Jurkat, Clone E6-1 (cell line): ENCODE results near the gene NPAS2.

Source experiments
- DNase-seq: peaks from one replicate; pipeline ENCODE4 v3.0.0-alpha.2; 2011; ENCODE audit warnings: low read depth, low spot score
- H3K4me3 ChIP-seq: 2 replicates; pipeline ENCODE4 v1.5.1; 2011; ENCODE audit warnings: mild to moderate bottlenecking, low read length, control low read depth, moderate library complexity

The NPAS2 gene

DNA sequence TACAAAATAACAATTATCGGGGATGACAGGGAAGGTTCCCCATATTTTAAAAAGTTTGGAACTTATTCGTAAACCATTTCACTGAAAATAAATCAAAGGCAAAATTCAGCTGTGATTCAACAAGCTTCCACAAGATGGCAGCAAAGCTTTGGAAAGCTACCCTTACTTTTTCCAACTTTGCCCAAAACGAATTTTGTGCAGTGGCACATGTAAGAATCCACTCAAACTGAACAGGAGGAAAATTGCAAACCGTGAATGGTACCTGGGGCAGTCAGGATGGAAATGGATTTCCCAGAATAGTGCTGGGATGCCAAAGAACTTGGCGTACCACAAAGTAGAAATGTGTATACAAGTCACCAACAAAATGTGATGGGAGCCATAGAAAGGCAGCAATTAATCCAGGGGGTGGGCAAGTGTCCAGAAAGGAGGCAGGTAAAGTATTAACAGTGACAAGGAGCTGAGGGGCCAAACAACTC, 192.8 kb downstream of the NPAS2 start:
- DNase-seq: peak; percentile 38
- H3K4me3 ChIP-seq: no peak overlapping the region

DNA sequence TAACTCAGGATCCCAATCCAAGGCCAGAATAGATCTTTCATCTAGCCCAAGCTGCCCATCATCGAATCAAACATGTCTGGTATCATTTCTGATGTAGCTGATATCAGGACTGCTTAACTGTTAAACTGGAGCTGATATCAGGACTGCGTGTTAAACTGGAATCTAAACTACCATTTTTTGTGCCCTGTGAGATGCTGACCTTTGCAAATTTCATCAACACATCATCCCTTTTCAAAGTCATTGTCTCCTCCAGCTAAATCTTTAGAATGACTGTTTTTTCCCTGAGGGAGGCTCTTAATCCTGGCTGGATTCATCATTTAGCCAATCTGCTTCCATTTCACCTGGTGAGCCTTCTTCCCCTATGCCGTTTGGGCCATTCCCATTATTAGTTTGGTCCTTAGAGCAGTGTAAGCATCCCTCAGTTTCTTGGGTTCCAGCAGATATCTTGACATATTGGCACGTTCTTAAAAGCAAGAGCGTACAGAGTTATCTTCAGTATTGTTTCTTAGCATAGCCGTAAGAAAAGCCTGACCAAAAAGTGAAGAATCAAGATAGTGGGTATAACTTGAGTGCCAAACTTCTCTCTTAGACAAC, 194.4 kb downstream of the NPAS2 start:
- H3K4me3 ChIP-seq: no peak overlapping the region
- no peak for DNase-seq

DNA sequence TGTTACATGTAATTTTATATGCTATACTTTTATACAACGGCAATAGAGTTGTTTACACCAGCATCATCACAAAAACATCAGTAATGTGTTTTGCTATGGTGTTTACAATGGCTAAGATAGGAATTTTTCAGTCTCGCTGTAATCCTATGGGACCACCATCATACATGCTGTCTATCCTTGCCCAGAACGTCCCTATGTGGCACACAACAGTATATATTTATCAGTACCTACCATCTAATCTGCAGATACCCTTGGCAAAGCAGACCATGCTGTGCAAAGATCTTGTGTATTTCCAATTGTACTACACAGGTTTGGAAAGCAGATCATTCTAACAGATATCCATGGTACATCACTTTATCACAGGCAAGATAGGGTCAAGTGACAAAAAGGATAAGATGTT, 197.4 kb downstream of the NPAS2 start:
- H3K4me3 ChIP-seq: no peak overlapping the region
- DNase-seq: no peak

DNA sequence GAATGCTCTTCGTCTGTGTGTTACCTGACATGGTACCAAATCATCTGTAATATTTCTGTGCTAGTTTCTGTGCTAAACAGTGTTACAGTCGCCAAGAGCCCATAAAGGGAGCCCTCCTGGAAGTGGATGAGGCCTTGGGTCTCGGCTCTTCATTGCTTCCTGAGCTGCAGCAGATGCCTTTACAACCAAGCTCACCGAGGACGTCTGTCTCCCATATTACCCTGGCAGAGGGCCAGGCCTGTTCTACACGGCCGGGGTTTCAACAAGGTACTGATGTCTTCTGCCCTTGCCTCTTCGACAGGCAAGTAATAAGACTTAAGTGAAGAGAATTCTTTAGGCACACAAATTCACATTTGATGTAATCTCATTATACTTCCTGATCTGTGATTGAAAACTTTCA, 199.0 kb downstream of the NPAS2 start:
- no peak overlapping the region for H3K4me3 ChIP-seq
- no peak for DNase-seq

DNA sequence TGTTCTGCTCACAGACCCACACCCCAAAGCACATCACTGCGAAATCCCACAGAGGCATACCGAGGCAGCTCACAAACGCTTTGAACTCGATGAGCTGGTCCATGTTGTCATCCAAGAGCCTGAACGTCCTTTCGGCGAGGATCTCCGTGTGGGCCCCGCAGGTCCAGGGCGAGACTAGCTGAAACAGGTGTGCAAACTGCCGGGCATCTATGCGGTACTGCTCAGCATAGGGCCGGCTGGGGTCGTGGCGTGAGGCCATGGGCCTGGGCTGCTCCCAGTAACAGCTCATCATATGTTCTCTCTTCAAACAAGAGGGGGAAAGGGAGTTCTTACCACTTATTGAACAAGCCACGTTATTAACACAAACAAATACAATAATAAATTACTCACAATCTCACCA, 202.3 kb downstream of the NPAS2 start:
- no peak for DNase-seq
- no peak overlapping the region for H3K4me3 ChIP-seq

DNA sequence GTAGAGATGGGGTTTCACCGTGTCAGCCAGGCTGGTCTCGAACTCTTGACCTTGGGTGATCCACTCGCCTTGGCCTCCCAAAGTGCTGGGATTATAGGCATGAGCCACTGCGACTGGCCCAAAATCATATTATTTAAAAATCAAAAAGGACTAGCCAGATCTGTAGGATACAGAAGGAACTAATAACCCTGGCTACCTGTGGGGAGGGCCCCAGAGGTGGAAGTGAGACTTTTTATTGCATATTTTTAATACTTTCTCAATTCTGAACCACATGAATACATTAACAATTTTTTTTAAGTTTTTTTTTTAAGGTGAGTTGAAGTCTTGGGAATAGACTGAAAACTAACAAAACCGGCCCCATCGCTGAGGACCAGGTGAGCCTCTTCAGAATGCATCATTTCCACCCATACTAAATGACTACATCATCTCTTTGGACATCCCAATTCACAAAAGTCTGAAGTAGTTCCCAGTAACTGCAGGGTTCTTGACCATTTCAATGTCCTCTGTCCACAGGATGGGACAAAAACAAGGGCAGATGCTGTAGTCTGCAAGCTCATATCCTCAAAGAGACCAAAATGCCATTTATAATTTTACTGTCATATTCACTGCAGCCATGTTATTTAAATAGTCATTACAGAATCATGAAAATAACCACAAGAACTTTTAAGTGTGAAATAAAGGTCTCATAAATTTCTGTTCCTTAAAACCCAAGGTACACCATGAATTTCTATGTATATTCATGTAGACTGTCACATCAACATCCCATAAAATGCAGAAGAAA, 203.6 kb downstream of the NPAS2 start:
- DNase-seq: no peak
- no peak overlapping the region for H3K4me3 ChIP-seq

DNA sequence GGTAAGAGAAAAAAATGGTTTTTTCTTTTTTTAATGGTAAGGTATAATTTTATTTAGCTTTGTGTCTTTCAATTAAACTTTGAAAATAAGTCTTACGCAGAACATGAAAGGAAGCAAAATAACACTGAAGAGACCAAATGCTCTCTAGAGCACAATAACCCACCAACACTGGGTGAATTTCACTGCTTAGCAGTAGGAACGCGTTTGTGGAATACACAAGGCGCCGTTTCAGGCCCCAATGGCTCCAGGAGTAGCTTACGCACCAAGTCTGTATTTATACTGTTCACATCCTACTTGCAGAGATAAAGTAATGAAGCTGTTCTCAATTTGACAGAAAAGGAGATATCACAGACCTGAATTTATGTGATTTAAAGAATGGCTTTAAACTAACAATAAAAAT, 205.6 kb downstream of the NPAS2 start:
- H3K4me3 ChIP-seq: no peak overlapping the region
- no peak for DNase-seq

DNA sequence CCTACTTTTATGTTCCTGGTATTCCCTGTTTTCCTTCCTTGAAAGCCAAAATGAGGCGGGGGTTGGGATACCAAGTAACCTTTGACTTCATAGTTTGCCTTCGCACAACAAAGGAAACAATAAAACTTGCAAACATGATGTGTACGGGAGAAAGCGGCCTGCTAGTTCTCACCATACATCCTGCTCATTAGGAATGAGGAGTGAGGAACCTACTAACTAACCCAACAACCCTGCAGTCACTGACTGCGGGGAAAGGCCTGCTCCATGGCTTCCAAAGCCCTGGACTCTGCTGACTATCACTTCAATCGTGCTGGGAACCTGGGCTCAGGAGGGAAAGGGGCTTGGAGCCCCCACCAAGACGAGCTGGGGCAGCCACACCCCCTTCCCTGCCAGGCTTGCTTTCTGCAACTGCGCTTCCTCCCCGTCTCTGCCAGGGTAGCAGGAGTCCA, 206.3 kb downstream of the NPAS2 start:
- DNase-seq: no peak
- H3K4me3 ChIP-seq: no peak overlapping the region

DNA sequence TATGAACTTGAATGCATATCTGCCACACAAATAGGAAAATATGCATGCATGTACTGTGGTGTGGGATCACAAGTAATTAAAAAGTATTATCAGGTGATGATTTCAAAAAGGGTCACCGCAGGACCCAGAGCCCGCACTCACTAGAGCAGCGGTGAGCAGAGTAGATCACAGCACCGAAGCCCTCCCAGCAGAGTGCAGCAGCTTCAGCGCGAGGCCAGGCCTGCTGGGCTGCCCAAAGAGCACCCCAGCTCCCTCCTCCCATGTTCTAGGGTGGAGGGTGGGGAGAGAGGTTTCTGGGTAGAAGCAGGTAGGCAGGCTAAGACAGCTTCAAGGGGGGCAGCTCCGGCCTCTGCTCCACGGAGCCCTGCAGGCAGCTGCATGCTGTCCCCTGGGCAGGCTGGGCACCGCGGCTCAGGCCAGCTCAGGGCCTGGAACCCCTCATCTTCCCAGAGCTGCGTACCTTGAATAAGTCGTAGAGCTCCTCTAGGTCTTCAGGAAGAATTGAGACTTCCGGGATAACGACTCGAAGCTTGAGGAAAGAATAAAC, 207.1 kb downstream of the NPAS2 start:
- no peak for DNase-seq
- no peak overlapping the region for H3K4me3 ChIP-seq

DNA sequence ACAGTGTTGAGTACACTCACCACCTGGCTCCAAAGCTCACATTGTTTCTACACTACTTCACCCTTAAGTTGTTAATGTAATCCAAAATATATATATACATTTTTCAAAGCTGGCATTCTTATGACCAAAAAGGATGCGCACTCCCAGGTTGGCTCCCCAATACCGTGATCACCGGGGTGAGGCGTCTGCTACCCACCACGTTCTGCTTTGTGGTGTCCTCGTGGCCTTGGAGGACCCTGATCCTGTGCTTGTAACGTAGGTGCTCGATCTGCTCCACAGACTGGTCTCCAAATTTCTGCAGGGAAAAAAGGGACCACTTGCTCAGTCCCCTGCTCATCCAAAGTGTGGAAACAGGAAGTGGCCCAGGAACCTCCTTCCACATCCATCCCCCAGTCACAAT, 207.9 kb downstream of the NPAS2 start:
- no peak for DNase-seq

DNA sequence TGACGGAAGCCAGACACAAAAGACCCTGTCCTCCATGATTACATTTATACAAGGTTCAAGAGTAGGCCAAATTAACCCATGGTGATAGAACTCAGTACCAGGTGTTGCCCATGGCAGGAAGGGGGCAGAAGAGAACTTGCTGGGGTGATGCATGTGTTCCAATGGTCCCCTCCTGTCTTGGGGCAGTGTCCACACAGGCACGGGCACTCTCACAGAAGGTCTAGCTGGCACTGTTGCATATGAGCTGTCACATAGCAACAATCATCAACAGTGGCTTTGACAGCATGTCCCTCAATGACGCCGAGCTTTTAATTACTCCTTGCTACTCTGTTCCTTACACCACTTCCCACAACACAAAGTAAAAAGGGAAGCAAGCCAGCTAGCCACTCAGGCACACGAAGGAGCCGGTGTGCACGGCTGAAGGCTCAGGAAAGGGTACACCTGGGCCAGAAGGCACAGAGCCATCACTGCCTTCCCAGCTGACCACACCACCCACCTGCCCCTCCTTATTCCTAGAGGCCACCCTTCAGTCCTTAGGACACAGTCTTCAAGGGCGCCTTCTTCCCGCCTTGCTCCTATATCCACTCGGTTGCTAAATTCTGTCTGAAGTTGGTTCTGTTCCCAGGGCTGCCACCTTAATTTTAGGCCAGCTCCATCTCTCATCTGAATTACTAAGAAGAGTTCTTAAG, 211.1 kb downstream of the NPAS2 start:
- no peak overlapping the region for H3K4me3 ChIP-seq
- no peak for DNase-seq

More for the DNA sequence above, 207.9 kb downstream of the NPAS2 start:
- no peak overlapping the region for H3K4me3 ChIP-seq

DNA sequence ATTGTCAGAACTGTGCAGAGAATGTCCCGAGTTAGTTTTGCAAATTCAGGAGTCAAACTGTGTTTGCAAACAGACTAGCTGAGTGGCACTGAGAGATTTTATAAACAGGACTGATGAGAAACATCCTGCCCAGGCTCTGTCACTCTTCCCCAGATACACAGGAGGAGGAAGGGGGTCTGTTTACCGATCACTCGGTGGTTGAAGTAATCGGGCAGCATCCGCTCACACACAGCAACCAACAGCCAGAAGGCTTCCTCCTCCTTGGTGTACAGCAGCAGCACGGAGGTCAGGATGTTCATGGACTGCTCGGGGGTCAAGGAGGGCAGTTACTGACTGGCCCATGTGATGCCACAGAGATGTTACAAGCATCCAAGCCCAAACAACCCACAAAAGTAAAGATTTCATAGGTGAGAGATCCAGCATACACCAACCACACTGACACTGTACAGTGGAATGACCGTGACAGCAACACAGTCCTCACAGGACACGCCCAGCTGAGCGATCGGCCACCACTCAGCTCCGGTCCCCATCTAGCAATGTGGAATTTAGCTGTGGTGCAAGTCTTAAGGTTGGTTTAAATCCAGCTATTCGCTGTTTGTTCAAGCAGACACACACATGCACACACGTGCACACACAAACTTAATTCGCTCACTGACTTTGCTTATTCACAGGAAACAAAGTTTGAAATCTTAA, 212.3 kb downstream of the NPAS2 start:
- DNase-seq: no peak
- H3K4me3 ChIP-seq: no peak overlapping the region

DNA sequence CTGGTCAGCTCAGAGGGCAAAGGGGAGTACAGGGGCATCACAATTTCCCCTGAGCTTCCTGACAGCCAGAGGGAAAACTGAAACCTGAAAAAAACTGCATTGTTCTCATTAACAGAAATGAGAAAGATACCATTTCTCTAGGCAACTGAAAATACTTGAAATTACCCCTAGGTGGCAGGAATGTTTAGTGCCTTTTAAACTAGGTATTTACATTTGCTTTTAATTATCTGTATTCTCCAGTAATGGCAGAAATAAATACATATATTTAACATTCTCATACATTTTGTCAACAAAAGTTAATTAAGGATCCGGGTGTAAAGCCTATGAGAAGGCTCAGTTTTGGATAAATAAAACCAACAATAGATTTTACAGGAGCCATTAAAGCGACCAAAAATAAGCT, 216.6 kb downstream of the NPAS2 start:
- no peak overlapping the region for H3K4me3 ChIP-seq
- DNase-seq: peak; percentile 39

DNA sequence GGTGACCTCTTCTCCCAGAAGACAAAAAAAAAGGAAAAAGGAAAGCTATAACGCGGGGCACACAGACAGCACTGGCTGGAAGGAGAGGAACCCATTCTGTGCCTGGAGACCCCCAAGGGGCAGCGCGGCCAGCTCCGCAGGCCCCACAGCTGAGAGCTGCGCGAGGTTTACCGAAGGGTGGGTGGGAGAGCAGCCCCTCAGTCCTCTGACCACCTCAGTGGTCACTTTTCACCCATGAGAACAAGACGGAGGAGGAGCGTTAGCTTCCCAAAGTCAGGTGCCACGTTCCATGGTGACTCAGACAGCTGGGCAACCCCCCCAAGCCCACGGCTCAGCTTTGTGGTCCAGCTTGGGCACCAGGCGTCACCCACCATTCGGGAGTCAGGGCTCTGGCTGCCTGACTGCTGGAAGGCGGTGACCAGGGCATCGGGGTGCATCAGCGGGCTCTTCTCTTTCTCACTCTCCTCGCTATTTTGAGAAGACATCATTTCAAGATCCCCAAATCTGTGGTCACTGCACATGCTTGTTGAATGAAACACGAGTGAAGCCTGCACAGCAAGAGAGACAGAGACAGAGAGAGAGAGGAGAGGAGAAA, 217.3 kb downstream of the NPAS2 start:
- no peak for DNase-seq
- H3K4me3 ChIP-seq: no peak overlapping the region

DNA sequence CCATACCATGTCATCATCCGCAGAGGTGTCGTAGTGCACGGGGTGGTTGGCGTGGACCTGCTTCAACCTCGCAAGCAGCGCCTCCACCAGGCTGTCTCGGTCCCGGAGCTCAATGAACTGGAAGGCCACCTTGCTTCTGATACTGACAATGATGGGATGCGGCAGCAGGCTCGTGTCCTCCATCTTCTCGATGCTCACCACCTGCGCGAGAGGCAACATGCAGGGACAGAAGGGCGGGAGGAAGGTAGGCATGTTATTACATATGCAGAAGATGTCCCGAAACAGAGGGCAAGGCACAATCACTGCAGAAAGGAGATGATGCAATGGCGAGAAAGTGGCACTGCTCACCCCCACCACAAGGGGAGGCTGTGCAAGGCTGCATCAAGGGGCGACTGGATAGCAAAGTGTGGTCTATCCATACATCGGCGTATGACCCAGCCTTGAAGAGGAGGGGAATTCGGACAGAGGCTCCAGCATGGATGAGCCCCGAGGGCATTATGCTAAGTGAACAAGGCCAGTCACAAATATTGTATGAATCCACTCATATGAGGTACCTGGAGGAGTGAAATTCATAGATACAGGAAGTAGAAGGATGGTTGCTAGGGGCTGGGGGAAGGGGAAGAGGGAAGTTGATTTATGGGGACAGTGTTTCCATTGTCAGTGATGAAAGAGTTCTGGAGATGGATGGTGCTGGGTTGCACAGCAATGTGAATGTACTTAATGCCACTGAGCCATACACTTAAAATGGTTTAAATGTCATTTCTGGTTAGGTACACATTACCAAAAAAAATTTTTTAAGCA, 218.7 kb downstream of the NPAS2 start:
- DNase-seq: peak; percentile 27
- H3K4me3 ChIP-seq: no peak overlapping the region

DNA sequence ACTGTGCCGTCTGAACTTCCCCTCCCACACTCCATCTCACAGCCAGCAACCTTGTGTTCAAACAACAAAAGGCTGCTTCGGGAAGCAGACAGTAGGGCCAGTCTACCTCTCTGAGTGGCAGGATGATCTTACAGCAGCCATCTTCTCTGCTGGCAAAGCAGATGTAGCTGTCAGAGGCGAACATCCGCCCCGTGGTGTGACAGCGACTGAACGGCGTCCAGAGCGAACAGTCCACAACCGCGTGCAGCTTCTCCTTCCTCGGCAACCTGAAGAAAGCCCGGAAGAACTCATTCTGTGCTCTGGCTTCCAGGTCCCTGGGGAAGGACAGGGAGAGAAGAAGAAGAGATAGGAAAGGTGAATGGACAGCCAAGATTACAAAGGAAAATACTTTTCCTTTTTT, 220.1 kb downstream of the NPAS2 start:
- no peak overlapping the region for H3K4me3 ChIP-seq

DNA sequence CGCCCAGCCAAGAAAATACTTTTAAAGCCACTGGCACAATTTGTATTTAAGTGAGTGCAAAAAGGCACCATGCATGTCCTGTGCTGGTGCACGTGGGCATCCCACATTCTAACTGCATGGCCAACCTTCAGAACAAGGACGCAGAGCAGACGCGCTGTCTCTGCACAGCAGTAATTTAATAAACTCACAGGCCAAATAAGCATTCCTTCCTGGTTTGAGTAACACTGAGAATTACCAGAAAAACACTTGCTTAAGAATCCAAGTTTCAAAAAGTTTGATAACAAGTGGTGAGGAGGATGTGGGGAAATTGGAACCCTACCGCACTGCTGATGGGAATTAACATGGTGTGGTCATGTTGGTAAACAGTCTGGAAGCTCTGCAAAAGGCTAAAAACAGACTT, 220.8 kb downstream of the NPAS2 start:
- no peak overlapping the region for H3K4me3 ChIP-seq
- no peak for DNase-seq

More for the DNA sequence above, 220.1 kb downstream of the NPAS2 start:
- no peak for DNase-seq

DNA sequence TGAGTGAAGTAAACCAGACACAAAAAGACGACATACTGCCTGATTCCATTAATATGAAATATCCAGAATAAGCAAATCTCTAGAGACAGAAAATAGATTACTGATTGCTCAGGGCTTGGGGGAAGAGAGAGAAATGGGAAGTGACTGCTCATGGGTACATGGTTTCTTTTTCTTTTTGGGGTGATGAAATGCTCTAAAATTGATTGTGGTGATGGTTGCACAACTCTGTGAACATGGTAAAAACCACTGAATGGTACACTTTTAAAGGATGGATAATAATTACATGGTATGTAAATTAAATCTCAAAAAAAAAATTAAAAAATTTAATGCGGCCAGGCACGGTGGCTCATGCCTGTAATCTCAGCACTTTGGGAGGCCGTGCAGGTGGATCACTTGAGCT, 221.5 kb downstream of the NPAS2 start:
- no peak for DNase-seq
- no peak overlapping the region for H3K4me3 ChIP-seq
